HG02678 (cell line): ENCODE data around the gene KRT38.
"Not testable (repeated sequence)": the region's sequence is repeated elsewhere in the genome, so short reads cannot be mapped to it uniquely, and the experiment has no call there.

Experiments
- ATAC-seq: cut with Tn5 transposase; IDR thresholded peaks from one replicate; pipeline ENCODE4 v1.9.1; 2021; ENCODE audit warnings: mild to moderate bottlenecking, moderate library complexity; ENCODE audit not compliant: unreplicated experiment

KRT38 gene

DNA sequence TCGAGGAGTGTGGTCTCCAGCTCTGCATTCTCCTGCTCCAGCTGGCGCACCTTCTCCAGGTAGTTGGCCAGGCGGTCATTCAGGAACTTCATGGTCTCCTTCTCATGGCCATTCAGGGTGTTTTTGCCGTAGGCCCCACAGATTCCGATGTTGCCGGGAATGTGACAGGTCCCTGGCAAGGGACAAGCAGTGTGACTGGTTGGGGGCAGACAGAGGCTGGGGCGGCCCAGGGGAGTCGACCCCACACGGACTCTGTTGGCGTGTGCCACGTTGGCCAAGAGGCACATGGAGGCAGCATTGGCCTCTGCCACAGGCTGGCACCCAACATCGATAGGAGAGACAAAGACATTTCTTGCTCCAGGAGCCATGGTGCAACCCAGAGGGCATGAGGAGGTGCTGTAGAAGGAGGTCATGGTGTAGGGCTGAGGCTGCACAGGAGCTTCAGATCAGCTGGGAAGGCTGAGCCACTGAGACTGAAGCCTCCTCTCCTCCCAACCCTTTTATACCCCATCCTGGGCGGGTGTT is 16.6 kb downstream of the KRT38 start, which contains the start of gene KRT37:
TSS of gene KRT37 (minus strand) at position 475 of the 525 bp plus-strand sequence. CDS start at position 413, 62 bp downstream.
- no peak for ATAC-seq

DNA sequence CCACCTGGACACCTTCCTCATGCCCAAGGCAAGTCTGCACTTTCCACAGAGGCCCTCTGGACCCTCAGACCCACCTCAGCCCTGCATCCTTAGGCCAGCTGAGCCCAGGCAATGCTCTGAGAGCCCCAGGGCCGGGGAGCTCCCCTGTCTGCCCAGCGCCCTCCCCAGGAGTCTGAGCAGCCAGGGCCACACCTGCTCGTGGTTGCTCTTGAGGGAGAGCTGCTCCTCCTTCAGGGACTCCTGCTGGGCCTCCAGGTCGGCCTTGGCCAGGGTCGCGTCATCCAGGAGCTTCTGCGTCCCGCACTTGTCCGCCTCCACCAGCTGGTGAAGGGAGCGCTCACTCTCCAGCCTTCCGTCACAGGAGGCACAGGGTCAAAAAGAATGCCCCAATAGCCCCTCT is 18.2 kb downstream of the KRT38 start:
- ATAC-seq: not testable (repeated sequence)

DNA sequence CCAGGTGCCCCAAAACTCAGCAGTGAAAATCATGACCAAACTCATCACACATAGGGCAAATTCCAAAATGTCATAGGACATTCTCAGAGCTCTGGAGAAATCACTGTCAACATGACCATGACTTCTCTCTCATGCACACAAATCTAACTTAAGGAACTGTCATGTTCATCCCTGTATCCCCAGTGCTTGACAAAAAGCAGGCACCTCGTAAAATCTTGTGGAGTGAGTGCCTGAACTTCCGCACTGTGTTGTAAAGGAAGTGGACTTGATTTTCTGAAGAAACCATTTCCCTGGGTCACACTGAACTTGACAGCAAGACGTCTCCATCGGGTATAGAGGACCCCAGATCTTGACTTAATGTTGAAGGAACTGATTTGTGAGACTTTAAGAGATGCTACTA is 19.2 kb downstream of the KRT38 start:
- ATAC-seq: no peak

DNA sequence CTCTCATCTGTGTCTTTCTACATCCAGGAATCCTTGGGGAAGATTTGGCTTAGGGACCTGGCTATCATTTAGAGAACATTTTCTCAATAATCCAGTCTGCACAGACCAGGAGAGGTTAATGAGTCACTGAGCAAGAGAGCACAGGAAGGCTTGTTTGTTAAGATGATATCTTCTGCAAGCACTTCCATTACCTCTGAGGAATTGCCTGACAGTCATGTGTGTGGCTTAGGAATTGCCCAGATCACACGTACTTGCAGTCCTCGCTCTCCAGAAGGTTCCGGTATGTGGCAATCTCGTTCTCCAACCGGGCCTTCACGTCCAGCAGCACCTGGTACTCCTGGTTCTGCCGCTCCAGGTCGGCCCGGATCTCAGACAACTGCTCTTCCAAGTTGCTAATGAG is 19.7 kb downstream of the KRT38 start:
- no peak for ATAC-seq

DNA sequence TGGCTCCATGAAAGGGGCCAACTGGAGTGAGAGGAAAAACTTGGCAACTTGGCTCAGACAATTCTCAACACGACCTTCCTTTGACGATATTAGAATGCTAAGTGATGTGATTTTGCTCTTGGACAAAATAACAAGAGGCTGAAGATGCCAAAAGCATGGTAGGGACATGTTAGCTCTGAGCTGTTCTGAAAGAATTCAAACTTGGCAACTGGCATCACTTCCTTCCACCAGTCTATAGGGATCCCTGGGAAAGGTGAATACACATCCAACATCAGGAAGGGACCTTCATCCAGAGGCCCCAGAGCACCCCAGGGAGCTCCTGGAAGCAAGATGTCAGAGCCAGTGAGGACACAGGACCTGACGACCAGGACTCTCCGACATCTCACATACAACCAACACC is 20.6 kb downstream of the KRT38 start:
- ATAC-seq: no peak

DNA sequence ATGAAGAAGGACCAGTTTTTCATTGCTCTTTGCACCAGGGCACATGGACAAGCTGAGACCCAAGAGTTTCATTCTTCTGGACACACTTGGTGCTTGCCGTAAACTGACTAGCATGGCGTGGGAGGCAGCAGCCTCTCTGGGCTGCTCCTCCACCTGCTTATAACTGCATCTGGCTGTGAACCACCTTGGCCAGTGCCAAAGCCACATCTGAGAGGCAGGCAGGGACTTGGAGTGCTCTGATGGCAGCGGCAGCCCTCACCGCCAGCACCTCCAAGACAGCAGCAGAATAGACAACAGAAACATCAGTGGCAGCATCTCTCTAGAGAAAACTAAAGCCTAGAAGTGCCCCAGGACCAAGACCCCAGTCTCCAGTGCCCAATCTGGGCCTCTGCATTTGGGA is 21.1 kb downstream of the KRT38 start:
- ATAC-seq: no peak

DNA sequence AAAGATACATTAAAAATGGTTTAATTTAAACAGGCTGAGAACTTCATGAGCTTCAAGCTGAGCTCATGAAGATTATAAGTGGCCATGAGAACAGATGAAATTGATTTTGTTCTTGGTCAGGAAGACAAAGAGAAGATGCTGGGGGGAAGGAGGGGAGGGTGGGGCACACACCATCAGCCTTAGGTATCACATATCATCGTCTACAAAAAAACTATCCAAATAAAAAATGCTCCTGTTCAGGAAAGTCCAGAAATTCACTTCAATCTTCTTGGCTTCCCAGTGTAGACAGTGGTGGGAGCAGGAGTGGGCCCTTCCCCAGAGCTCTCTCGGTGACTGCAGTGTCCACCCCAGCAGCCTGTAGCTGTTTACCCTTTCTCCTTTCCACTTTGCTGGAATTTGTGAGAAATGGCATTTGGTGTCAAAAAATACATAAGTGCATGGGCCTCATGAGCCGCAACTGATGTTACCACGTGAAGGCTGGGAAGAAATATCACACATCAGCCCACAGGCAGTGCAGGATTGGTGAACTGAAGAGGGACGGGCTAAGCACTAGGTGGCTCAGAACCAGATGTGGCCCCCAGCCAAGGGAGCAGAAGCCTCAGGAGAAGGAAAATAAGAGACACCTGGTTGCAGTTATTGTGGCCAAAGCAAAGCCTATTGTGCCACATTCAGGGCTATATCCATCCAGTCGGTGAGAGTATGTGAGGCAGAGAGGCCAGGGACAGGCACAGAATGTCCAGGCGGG is 22.5 kb downstream of the KRT38 start:
- no peak for ATAC-seq

DNA sequence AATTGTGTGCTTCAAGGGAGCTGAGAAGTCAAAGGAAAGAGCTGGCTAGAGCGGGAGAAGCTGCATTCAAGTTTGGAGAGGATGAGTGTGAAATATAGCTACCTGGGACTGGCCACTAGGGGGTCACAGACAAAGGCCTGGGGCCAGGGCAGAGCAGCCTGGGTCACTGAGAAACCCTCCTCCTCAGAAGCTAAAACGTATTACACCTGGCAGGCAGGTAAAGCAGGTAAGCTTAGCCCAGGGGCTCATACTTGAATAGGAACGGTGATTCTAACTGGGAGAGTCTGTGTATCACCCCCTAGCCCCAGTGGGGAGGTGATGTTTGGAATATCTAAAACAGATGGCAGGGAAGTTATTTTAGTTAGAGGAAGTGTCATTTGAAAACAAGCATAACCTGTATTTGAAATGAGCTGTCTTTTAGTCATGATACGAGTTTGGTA is 23.2 kb downstream of the KRT38 start:
- ATAC-seq: no peak

DNA sequence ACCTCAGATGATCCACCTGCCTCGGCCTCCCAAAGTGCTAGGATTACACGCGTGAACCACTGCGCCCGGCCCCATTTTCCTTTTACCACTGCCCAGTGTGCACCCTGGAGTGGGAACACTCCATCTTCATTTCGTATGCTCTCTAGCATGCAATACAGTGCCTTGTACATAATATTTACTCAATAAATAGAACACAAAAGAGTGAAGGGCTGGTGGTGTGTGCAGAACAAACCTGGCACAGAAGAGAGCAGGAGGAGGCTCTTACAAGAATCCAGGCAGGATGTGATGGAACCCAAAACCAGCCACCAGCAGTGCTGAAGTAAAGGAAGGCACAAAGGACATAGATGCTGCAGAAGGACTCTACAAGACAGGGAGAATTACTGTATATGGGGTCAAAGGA is 23.7 kb downstream of the KRT38 start:
- ATAC-seq: no peak

DNA sequence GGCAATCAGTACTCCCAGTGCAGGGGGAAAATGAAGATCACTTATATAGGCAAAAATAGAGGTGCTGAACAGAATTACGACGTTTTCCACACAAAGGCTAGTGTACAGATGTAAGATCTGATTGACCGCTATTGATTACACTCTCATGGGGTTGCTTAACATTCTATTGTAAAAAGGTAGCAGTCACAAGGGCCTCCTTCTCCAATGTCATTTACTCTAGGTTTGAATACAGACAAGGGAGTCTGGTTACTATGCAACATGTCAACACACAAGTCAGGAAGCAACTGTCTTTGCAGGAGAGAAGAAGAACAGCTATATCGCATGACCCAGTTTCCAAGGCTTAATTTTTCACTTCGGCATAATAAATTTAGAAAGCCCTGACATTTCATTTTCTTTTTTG is 24.3 kb downstream of the KRT38 start:
- ATAC-seq: no peak

DNA sequence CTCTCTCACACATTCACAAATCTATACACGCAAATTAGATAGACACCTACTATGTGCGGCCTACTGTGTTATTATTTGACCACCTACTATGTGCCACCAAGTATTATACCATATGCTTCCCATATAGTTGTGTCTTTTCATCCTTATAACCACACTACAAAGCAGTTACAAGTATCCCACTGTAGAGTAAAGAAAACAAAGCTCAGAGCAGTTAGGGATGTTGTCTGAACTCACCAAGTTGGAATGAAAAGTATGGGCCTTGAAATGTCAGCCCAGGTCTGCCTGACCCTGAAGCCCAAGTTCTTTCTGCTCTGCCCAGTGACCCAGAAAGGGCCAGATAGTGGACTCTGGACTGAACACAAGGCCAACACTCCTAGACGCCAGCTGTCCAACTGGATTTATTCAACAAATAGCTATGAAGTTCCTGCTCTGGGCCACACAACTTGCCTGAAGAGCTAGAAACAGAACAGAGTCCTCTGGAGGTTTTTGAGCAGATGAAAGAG is 24.9 kb downstream of the KRT38 start:
- no peak for ATAC-seq

DNA sequence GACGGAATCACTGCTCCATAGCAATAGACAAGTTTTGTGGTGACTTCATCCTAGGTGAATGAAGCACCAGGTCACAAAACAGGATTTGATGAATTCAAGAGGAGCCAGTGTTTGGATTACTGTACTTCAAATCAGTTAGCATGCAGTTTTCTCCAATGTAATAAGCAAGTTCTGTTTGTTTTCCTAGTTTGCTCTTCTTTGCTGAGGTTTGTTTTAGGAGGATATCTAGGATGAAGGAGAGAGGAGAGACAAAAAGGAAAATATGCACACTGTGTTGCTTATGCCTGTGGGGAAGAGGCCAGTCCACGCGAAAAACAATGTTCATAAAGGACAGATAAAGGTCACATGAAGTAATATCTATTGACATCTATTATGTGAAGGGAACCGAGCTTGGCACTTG is 25.4 kb downstream of the KRT38 start:
- no peak for ATAC-seq

DNA sequence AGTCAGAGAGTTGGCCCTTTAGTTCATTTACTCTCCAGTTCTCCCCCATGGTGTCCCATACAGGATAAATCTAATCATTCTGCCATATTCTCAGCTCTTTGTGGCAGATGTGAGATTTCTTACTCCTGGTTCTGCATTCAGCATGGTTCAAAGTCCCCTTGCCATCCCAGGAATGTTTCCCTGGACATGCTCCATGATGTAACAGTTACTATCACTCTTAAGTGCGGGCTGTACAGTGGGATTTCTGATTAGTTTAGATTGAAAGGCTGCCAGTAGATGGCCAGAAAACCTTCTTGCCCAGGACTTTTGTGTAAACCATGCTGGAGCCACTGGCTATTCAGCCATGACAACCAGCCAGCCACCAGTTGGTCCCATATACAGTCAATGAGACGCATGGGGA is 26.8 kb downstream of the KRT38 start:
- ATAC-seq: no peak

DNA sequence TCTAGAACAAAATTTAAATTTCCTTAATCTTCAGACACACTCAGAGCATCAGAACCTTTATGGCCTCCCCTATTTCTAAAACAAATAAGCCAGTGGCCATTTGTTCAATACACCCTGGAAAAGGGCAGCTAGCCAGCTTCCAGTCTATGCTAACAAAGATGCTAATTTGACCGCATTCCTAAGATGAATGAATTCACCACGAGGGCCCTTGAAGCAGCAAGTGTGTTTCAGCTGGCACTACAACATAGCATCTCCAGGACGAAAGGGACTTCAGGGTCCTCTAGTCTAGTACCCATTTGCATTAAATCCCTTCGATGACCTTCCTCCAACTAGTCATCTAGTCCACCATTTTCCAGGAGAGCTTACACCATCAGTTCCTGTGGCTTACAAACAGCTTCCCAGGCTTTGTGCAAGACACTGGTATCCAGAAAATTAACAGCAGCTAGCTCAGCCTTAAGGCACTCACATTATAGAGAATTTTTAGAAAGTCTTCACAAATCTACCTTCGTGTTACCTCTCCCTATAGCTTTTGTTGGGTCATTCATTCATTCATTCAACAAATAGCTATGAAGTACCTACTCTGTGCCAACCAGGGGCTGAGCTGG is 27.3 kb downstream of the KRT38 start:
- no peak for ATAC-seq

DNA sequence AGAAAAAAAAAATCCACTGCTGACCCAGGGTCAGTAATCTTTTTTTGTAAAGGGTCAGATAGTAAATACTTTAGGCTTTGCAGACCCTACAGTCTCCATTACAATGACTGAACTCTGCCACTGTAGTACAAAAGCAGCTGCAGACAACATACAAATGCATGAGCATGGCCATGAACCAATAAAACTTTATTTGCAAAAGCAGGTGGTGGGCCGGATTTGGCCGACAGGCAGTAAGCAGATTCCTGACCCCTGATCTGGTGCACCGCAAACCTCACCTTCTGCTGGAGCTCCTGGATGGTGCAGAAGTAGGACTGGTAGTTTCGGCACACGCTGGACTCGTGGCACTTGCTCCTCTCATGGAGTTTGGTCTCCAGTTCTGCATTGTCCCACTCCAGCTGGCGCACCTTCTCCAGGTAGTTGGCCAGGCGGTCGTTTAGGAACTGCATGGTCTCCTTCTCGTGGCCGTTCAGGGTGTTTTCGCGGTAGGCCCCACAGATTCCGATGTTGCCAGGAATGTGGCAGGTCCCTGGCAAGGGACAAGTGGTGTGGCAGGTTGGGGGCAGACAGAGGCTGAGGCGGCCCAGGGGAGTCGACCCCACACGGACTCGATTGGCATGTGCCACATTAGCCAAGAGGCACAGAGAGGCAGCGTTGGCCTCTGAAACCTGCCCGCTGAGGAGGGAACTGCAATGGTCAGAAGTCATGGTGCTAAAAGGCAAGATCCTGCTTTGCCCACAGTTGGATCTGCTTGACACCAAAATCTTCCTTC is 29.5 kb downstream of the KRT38 start:
- ATAC-seq: no peak

DNA sequence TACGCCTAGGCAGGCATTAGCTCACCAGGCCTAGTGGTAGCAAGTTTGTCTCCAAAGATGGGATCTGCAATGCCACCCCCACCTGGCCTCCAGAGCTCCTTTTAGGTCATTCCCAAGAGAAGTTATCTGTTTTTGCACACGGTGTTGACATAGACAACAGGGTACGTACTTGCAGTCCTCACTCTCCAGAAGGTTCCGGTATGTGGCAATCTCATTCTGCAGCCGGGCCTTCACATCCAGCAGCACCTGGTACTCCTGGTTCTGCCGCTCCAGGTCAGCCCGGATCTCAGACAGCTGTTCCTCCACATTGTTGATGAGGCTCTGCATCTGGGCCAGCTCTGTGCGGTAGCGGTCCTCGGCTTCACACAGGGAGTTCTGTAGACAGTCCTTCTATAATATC is 33.6 kb downstream of the KRT38 start:
- ATAC-seq: no peak

DNA sequence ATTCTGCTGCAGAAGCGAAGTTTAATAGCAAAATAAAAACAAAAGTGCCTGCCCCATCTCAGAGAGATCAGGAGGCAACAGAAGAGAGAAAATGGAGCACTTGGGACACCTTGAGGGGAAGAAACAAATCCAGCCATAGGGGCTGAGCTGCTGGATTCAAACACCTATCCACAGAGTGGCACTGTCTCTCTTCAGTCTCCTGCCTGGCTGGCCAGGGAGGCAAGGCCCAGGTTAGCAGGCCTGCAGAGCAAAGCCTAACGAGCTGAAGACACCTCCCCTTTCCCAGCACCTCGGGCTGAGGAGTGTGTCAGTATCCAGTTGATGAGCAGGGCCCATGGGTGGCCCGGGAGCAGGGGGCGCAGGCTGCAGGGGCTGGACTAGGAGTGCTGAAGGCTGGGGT is 34.6 kb downstream of the KRT38 start:
- ATAC-seq: no peak

DNA sequence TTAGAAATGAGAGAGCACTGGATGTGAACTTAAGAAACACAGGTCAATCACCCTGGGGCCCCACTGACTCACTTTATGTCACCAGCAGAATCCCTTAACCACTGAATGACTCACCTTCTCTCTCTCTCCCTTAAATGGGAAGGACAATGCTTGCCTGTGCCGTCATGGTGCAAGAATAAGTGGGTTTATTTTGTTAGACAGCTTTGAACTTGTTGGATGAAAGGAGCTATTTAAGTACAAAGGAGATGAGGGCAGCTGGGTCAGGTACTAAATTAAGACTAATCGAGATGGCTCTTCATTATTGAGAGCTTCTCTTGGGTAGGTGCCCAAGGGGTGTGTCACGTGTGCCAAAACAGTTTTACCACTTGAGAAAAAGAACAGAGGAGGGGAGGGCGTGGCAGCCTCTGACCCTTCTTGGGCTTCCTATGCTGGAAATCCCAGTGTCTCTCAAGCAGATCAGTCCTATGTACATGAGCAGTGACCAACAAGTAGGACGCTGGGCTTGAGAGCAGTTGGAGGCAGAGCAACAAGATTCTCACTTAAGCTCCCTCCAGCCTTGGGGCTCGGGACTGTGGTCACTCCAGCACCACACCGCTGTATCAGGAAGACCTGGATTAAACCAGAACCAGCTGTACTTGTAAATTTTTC is 36.6 kb downstream of the KRT38 start:
- no peak for ATAC-seq

DNA sequence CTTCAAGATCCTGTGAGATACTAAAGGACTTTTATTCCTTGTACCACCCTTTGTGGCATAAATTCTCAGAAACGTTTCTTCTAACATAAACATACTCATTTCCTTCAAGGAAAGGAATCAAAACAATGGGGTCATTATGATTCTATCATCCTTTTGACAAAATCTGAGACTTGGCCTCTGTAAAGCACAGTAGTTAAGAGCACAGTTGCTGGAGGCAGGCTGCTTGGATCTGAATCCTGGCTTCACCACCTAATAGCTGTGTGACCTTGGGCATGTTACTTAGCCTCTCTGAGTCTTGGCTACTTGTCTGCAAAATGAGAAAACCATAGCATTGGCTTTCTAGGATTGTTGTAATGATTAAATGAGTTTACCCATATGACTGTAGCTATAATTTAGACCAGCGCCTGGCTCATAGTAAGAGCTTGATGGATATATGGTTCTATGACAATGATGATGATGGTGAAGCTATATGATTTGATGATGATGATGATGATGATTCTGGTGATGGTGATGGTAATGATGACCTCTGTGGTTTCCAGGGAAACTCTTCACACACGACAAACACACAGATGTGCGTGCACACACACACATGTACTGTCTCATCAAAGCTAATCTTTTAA is 37.3 kb downstream of the KRT38 start:
- no peak for ATAC-seq

DNA sequence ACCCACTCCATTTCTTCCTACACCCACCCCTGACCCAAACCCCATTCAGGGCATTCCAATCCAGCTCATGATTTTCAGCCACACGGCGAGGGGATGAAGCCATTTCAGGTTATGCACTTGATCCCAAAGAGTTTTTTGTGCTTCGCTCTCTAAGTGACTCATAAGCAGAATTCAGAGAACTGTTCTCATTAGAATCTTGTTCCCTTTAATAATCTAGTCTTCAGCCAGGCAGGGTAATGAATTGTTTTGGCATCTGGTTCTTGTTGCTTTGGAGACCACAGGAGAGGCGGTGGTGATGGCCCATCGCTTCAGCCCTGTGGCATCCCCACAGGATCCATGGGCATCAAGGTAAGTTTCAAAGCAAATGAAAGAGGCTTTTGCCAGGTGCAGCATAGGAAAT is 38.6 kb downstream of the KRT38 start:
- no peak for ATAC-seq
